COLO668 (cell line): ENCODE results near the gene ACTC1.

Experiments used
- DNase-seq: peaks from one replicate; lab custom pipeline; 2025; ENCODE audit not compliant: unreplicated experiment; lab: John Stamatoyannopoulos, UW

The ACTC1 gene

DNA sequence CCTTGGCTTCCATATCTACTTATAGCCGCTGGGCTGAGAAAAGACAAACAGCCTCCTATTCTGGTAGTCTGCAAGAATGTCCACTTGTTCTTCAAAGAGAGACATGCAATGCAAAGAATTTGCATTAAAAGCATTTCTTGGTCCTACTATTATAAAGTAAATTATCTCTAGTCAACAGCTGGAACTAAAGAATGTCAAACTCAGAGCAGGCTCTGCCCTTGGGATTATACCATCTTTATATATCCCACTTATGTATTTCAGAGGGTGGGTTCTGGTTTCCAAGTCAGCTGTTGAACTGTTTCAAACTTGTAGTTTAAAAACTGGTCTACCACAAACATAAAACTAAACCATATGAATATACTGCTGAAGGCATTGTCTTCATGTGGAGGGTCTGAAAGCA is 7.0 kb upstream of the ACTC1 start:
- DNase-seq: no peak

GRCh38 chr15:34799149-34800101 is 4.1 kb upstream of the ACTC1 start:
- no peak for DNase-seq

DNA sequence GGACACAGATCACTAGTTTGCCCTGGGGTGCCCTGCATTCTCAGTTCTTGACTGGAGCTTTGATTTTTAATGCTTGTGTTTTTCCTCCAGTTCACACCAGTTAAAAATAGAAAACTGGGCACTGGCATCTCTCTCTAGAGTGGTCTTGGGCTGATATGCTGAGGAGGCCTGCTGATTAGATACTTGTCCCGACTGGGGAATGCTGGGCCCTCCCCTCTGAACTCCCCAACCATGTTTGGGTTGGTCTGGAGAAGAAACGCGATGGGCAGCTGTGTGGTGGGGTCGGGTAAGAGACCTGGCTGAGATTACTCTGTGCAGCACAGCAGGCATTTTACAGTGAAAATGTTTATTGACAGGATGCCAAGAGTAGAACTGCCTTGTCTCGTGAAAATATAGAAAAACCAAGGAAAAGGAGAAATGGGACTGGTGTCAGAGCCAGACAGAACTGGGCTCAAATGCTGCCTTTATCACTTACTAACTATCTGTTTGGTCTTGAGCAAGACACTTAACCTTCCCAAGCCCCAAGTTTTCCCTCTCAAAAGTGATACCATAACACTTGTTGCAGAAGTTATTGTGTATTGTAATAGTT is 1.6 kb upstream of the ACTC1 start:
- no peak for DNase-seq

- no peak for DNase-seq
Observed at GRCh38 chr15:34794590-34795206, 651 bp downstream of the ACTC1 start.

- DNase-seq: no peak
Observed at GRCh38 chr15:34793901-34794300, 1.4 kb downstream of the ACTC1 start.

DNA sequence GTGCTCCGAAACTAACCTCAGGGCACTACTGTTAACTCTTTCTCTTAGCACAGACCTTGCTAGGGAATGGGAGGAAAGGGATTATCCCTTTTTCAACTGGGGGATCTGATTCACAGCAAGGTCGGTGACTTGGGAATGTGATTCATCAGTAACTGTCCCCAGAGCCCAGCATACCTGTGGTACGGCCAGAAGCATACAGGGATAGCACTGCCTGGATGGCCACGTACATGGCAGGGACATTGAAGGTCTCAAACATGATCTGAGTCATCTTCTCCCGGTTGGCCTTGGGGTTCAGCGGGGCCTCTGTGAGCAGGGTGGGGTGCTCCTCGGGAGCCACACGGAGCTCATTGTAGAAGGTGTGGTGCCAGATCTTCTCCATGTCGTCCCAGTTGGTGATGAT is 2.3 kb downstream of the ACTC1 start:
- no peak for DNase-seq

GRCh38 chr15:34791701-34792100 is 3.6 kb downstream of the ACTC1 start:
- DNase-seq: no peak

GRCh38 chr15:34790121-34790520 is 5.2 kb downstream of the ACTC1 start:
- no peak for DNase-seq

- DNase-seq: no peak
Observed at GRCh38 chr15:34789326-34789725, 6.0 kb downstream of the ACTC1 start.

GRCh38 chr15:34786206-34786605 is 9.1 kb downstream of the ACTC1 start:
- no peak for DNase-seq

- no peak for DNase-seq
Observed at GRCh38 chr15:34783991-34784390, 11.4 kb downstream of the ACTC1 start.

- no peak for DNase-seq
Observed at GRCh38 chr15:34783431-34783830, 11.9 kb downstream of the ACTC1 start.

GRCh38 chr15:34782901-34783300 is 12.4 kb downstream of the ACTC1 start:
- DNase-seq: no peak

GRCh38 chr15:34780725-34781124 is 14.6 kb downstream of the ACTC1 start:
- no peak for DNase-seq

- no peak for DNase-seq
Observed at GRCh38 chr15:34776606-34777105, 18.7 kb downstream of the ACTC1 start.

- no peak for DNase-seq
Observed at GRCh38 chr15:34773917-34774316, 21.4 kb downstream of the ACTC1 start.

- DNase-seq: no peak
Observed at GRCh38 chr15:34773013-34773412, 22.3 kb downstream of the ACTC1 start.

GRCh38 chr15:34772312-34772711 is 23.0 kb downstream of the ACTC1 start:
- DNase-seq: no peak

DNA sequence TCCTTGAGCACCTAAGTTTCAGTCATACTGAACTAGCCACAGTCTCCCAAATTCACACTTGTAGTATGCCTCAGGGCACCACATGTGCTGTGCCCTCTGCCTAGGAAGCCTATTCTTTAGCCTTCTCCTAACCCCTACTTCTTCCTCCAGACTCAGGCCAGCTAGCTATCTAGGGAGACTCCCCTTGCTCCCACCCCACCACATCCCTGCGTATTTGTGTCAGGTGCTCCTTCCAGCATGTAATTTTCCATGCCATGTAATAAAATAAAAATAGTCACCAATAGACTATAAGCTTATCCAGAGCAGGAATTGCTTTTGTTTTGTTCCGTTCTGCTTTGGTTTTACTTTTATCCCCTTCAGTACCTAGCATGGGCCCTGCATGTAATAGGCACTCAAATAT is 25.6 kb downstream of the ACTC1 start:
- DNase-seq: no peak

DNA sequence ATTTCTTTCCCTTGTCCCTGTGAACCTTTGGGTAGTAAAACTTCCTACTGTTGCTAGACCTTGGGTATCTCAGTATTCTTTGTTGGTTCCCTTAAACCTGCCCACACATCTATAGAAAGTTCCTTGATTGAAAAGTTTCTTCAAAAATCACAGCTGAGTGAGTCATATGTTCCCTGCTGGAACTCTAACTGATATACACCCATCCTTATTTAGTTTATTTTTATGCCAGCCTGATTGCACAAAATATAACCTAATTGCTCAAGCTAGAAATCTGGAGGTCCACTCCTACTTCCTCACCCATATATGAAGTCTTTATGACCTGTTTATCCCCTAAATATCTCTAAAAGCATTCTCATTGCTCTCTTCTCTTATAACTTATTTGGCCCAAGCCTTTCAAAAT is 26.8 kb downstream of the ACTC1 start:
- DNase-seq: no peak

DNA sequence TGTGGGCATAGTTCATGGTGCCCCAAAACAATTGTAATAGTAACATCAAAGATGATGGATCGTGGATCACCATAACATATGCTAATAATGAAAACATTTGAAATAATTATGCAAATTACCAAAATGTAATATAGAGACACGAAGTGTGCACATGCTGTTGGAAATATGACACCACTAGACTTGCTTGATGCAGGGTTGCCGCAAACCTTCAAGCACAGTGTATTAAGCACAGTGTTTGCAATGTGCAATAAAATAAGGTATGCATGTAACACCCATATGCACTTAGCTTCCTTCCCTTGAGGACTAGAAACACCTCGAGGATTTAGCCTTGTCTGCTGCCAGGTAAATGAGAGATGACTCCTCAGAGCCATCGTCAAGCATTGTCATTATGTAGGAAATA is 29.6 kb downstream of the ACTC1 start:
- DNase-seq: no peak

DNA sequence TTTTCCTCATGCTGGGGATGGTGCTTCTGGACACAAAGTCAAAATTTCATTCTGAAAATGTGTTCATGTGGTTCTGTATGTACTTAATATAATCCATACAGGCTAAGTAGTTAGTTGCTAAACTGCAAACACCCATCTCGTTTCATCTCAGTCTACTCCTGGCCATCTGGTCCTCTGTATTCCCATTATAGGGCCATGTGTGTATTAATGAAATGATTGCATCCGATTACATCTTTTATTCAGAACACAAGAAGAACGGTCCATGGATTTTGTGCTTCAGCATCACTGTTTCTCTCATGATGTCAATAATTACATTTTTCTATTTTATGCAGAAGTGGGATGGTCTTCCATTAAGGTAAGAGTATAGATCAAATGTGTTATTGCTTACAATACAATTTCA is 34.4 kb downstream of the ACTC1 start:
- DNase-seq: no peak
